GM19238 (cell line): ENCODE data around the gene BCAS3.
"Not testable (repeated sequence)": the region's sequence is repeated elsewhere in the genome, so short reads cannot be mapped to it uniquely, and the experiment has no call there.

Experiments used
- DNase-seq: peaks from one replicate; pipeline ENCODE4 v3.0.0; 2011; ENCODE audit warnings: low spot score; ENCODE audit not compliant: insufficient read length

The BCAS3 gene

DNA sequence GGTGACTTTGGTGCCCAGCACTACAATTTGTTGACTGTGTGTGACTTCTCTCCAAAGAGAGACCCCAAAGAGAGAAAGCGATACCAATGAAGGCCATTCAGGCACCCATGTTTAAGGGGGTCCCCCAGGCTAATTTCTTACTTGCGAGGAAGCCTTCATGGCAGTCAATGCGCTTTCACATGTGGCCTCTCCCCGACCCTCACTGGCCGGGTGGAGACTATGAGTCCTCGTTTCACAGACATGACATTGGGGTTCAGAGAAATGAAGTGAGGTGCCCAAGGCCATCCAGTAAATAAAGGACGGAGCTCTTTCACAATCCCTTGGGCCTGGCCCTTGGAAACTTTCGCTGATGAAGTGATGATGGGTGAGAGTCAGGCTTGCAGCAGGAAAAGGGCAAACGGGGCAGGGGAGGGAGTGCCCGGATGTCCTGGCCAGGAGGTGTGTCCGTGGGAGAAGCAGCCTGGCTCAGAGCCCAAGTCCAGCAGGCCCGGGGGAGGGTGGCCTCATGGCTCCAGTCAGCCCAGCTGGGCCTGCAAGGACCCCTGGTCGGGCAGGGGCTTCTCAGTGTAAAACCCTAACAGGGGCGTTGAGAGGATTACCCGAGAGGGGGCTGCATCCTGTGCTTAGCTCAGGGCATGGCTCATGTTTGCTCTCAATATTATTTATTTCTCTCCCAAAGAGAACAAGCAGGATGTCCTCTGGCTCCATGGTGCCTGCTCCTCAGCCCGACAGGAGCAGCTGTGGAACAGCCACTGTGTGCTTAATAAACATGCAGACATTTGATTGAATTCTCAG lies 736.7 kb downstream of the BCAS3 start:
- no peak for DNase-seq

DNA sequence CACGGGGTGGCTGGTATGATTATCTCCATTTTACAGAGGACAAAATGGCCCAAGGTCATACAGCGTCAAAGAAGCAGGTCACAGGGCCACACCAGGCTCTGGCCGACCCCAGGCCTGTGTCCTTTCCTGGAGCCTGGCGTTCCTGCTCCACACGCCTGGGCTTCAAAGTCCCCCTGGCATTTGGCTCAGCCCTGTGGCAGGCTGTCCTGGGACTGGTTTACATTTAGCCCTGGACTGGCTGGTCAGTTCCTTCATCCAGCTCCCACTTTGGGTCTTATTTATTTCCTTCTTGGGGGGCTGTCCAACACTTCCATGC lies 737.2 kb downstream of the BCAS3 start:
- no peak for DNase-seq

DNA sequence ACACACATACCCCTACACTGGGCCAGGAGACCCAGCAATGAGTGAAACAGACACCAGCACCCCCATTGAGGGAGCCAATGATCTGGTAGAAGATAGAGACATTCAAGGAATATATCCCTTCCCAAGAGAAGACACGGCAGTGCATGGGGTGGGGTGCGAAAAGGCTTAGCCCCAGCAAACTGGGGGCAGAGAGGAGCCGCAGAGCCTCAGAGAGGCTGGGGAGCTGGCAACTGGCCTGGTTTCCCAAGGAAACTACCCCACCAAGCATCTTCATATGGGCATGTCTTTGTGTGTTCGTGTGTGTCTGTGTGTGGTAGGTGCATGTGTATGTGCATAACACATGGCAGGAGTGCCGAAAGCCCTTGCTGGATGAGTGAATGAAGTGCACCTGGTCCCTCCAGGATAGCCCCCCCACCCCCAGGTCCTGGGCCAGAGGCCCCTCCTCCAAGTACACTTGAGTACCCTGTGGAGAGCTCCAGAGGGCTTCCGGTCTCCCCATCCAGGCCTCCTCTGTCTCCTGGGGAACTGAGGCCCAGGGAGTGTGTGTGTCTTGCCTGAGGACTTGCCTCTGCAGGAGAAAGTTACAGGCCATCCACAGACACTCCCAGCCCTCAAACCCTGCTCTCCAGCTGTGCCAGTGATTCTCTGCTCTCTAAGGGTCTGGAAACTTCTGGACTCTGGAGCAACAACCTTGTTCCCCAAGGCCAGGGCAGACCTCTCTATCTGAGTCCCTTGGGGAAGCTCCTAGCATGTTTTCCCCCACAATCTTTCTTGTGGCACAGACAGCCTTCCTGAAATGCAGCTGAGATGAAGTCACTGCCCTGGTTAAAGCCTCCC lies 737.9 kb downstream of the BCAS3 start:
- DNase-seq: no peak

DNA sequence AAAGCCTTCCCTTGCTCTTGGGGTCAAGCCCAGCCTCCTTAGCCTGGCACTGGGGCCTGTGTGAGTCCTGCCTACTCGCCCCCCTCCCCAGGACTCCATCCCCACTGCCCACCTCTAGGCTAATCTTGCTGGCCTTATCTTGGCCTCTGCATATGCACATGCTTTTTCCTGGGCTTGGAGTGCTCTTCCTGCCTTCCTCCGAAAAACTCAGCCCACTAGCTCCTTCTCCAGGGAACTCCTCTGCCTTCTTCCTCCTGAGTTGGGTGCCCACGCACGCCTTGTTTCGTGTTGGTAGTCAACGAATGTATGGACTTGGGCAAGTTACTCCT lies 738.5 kb downstream of the BCAS3 start:
- no peak for DNase-seq

GRCh38 chr17:61416540-61417363 lies 739.1 kb downstream of the BCAS3 start:
- no peak for DNase-seq

GRCh38 chr17:61418449-61418848 lies 740.8 kb downstream of the BCAS3 start:
- DNase-seq: no peak

DNA sequence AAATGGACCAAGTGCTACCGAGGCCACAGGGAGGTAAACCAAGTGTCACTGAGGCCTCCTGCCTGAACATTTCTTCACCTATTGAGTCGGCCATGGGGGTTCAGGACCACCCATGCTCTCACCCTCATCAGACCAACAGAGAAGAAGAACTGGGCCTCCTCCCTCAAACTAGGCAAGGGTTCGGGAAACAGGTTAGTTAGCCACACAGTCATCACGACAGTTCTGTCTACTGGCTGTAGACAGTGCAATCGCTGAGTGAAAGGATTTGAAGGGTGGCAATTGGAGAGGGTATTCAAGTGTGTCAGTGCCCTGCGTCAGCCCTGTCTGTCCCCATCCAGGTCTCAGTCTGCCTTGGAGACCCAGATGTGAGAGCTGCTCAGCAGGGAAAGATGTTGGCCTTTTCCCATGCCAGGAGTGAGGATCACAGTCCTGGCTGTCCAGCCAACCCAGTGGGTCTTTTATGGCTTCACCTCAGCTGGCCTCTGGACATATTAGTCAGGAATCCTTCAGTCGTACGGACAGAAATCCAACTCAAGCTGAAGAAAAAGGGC lies 741.9 kb downstream of the BCAS3 start:
- no peak for DNase-seq

DNA sequence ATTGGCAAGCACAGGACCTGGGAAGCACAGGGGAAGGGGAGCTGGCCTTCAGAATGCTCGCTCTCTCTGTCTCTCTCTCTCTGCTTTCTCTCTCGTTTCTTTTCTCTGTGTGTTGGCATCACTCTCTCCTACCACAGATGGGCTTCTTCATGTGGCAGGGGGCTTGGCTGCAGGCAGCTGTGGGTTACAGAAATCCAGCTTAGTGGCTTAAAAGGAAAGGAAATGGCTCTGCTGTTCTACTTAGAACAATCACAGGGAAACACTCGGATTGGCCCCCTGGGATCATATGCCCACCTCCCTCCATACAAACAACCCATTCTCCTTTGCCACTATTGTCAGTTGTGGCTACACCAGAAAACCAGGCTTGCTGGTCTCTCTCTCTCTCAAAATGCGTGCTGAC lies 742.4 kb downstream of the BCAS3 start:
- DNase-seq: no peak

- no peak for DNase-seq
Measured at GRCh38 chr17:61420745-61421398, 743.2 kb downstream of the BCAS3 start.

- DNase-seq: no peak
Measured at GRCh38 chr17:61421460-61421859, 743.8 kb downstream of the BCAS3 start.

GRCh38 chr17:61422116-61422799 lies 744.6 kb downstream of the BCAS3 start:
- no peak for DNase-seq

DNA sequence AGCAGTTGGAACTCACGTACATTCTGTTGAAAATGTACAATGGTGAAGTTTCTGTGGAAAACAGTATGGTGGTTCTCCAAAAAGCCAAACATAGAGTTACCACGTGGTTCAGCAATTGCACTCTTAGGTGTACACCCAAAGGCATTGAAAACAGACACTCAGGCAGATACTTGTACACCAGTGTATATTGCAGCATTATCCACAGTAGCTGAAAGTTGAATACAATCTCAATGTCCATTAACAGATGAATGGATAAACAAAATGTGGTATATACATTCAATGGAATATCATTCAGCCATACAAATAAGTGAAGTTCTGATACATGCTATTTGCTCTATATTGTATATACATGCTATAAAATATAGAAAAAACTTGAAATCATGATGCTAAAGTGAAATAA lies 745.2 kb downstream of the BCAS3 start:
- no peak for DNase-seq

GRCh38 chr17:61423967-61424649 lies 746.5 kb downstream of the BCAS3 start:
- no peak for DNase-seq

GRCh38 chr17:61425682-61426481 lies 748.2 kb downstream of the BCAS3 start:
- DNase-seq: no peak

GRCh38 chr17:61426482-61427304 lies 749.0 kb downstream of the BCAS3 start:
- DNase-seq: no peak

GRCh38 chr17:61427567-61427966 lies 749.9 kb downstream of the BCAS3 start:
- no peak for DNase-seq

GRCh38 chr17:61429274-61429673 lies 751.6 kb downstream of the BCAS3 start:
- DNase-seq: no peak

DNA sequence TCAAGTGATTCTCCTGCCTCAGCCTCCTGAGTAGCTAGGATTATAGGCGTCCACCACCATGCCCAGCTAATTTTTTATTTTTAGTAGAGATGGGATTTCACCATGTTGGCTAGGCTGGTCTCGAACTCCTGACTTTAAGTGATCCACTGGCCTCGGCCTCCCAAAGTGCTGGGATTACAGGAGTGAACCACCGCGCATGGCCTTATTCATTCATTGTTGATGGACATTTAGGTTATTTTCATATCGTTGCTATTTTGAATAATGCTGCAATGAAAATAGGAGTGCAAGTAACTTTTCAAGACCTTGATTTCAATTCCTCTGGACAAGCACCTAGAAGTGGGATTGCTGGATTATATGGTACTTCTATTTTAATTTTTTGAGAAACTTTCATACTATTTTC lies 752.2 kb downstream of the BCAS3 start:
- not testable (repeated sequence) for DNase-seq
